ENCODE results near the gene HMCN1.
A peak's percentile ranks its signal among the peaks of the same experiment; 100 is the strongest.
"Not testable (repeated sequence)": the region's sequence is repeated elsewhere in the genome, so short reads cannot be mapped to it uniquely, and the experiment has no call there.

Gene HMCN1

GRCh38 chr1:186149591-186149990 lies 415.4 kb downstream of the HMCN1 start:
- no peak for DNase-seq (ENCODE audit: low read depth, low spot score)

DNA sequence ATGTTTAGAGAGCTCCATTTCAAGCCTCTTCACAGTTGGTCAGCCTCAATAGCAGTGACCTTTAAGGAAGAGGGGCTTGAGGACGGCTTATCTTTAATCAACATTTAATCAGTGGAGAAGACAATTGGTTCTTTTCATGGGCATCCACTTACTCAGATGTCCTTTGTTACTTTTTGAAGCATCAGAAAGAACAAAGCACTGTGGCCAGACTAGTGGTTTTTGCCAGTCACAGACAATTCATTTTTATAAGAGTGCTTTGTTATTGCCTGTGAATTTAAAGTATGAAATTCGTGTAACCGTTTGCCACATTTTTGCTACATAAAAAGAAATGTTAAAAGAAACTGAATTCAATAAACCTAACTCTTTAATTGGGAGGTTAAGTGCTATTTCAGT lies 418.0 kb downstream of the HMCN1 start:
- DNase-seq (ENCODE audit: low read depth, low spot score) = no peak

GRCh38 chr1:186152620-186153239 lies 418.5 kb downstream of the HMCN1 start:
- peak; percentile 31 for DNase-seq (ENCODE audit: low read depth, low spot score)

GRCh38 chr1:186154651-186155050 lies 420.5 kb downstream of the HMCN1 start:
- DNase-seq (ENCODE audit: low read depth, low spot score) = no peak

GRCh38 chr1:186155594-186155993 lies 421.4 kb downstream of the HMCN1 start:
- DNase-seq (ENCODE audit: low read depth, low spot score) = peak; percentile 23

- not testable (repeated sequence) for DNase-seq (ENCODE audit: low read depth, low spot score)
Observed at GRCh38 chr1:186162895-186163294, 428.7 kb downstream of the HMCN1 start.

DNA sequence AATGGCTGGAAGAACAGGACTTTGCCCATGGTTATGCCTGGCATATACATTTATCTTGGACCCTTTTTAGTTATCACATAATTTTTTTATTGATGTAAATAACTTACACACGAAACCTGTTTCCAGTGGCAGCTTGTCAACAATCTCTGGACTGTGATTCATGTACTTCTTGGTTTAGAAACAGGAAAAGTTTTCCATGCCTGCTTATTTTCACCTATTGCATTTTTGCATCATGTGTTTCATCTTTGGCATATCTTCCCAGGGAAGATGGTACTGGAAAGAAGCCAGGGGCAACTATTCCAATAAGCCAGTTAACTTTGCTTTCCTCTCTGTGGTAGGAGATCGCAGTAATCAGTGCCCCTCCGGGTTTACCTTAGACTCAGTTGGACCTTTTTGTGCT lies 430.6 kb downstream of the HMCN1 start:
- DNase-seq (ENCODE audit: low read depth, low spot score) = no peak

- DNase-seq (ENCODE audit: low read depth, low spot score) = no peak
Observed at GRCh38 chr1:186165303-186165702, 431.1 kb downstream of the HMCN1 start.

- DNase-seq (ENCODE audit: low read depth, low spot score) = no peak
Observed at GRCh38 chr1:186167096-186167668, 433.0 kb downstream of the HMCN1 start.

DNA sequence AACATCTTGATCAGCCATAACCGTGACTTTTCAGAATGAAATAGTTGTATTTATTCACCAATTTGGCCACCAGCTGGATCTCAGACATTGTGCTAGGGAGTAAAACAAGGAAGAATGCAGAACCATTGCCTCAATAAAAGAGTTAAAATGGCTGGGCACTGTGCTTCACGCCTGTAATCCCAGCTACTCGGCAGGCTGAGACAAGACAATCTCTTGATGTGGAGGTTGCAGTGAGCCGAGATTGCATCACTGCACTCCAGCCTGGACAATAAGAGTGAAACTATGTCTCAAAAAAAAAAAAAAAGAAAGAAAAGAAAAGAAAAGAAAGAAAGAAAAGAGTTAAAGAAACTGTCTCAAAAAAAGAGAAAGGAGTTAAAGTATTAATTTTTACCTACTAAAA lies 441.4 kb downstream of the HMCN1 start:
- DNase-seq (ENCODE audit: low read depth, low spot score) = no peak

DNA sequence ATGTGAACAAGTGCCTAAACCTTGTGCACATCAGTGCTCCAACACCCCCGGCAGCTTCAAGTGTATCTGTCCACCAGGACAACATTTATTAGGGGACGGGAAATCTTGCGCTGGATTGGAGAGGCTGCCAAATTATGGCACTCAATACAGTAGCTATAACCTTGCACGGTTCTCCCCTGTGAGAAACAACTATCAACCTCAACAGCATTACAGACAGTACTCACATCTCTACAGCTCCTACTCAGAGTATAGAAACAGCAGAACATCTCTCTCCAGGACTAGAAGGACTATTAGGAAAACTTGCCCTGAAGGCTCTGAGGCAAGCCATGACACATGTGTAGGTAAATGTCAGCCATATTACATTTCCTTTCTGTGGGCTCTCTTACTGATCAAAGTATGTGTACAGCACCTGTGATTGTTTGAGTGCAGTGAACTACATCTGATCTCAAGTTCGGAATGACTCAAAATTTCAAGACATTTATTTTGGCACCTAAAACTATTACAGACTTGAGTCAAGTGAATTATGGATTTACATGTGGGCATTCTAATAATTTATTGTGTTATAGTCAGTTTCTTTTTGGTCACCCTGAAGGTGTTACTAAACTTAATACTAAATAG lies 444.3 kb downstream of the HMCN1 start:
- DNase-seq (ENCODE audit: low read depth, low spot score) = no peak

DNA sequence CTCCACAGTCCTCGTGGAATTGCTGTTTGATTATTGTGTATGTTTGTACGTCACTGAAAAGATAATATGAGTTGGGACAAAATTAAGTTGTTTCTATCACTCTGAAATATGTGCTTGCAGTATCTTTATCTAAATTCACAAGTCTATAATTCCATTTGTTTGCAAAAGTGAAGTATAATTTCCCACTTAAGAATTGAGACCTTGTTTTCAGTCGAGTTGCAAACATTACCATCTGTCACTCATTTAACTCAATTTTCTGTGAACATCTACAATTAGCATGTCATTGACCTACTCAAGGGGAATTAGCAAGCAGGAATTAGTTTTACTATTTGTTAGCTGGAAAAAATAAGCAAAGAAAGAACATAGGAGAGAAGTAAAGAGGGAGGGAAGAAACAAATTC lies 445.0 kb downstream of the HMCN1 start:
- DNase-seq (ENCODE audit: low read depth, low spot score) = no peak

DNA sequence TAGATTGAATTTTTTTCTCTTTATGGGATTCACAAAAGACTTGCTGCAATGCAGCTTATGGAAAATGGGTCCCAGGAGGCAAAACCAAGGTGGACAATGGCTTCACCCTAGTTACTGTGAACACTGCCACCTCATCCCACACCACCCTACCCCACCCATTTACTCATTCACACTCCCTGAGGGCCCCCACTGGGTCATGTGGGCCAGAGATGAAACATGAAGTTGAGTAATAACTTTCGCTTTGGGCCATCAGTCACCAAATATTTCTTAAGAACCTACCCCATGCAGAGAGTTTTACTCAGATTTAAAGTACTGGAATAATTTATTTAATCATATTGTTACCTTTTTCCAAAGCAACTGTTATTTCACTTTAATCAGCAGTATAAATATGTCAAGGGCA lies 449.0 kb downstream of the HMCN1 start:
- no peak for DNase-seq (ENCODE audit: low read depth, low spot score)

DNA sequence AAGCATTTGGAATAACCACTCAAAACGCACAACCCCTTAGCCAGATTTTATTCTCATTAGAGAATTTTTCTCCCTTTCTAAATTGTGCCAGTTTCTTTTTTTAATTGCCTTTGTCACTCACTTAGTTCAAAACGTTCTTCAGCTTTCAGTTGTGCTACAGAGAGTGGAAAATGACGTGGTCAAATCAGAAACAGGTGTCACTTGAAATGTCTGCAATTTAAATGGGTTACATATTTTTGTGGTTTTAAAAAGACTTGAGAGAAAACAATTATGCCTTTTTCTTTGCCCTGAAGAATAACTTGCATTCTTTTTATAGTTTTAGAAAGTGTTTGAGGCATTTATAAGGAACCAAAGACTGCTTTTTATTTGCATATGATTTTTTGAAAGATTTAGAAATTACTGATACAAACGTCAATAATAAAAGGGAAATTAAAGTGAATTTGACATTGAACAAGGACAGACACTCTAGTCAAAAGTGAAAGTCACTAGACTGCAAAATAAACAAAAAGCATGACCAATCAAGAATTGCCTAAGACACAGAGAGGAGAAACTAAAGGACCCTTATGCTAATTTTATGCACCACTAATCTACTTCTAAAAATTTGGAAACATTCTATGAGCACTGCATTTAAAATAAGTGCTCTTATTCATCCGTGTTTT lies 449.9 kb downstream of the HMCN1 start:
- no peak for DNase-seq (ENCODE audit: low read depth, low spot score)

GRCh38 chr1:186186251-186186650 lies 452.1 kb downstream of the HMCN1 start:
- DNase-seq (ENCODE audit: low read depth, low spot score) = not testable (repeated sequence)

- no peak for DNase-seq (ENCODE audit: low read depth, low spot score)
Observed at GRCh38 chr1:186187601-186188000, 453.4 kb downstream of the HMCN1 start.

DNA sequence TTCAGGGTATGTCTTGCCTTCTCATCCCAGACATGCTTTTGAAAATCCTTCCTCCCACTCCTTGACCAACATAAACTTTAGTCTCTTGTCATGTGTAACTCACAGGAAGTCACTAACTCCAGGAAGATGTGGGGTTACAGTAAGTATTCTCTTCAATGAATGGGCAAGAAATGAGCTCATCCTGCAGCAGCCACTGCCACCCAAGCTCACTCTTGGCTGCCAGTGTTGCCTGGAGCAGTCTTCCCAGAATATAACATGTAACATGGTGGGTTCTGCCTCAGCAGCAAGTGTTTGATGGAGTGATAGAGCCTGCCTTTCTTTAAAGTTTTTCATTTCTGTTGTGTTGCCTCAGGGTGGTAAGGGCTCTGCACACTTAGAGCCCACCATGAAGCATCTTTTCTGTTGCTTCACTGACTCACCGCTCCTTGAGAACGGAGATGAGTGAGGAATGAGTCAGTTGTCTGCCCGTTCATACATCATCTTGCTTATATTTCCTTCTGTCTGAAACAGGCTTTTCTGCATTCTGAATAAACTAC lies 453.9 kb downstream of the HMCN1 start:
- DNase-seq (ENCODE audit: low read depth, low spot score) = peak; percentile 49

DNA sequence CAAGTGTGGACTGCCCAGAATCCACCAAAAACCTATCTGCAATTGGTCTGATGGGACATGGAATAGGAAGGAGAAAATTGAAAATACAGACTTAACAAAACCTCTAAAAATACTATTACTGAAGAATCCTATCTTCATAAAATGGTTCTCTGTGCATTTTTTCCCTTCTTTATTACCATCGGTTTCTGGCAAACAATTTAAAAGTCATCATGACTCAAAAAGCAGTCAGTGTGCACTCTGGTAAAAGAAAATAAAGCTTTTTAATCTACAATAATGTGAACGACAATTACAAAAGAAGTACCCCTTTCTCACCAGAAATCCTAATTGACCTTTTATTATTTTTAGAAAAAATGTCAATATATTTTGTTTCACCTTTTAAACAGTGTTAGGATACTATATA lies 454.5 kb downstream of the HMCN1 start:
- DNase-seq (ENCODE audit: low read depth, low spot score) = no peak

DNA sequence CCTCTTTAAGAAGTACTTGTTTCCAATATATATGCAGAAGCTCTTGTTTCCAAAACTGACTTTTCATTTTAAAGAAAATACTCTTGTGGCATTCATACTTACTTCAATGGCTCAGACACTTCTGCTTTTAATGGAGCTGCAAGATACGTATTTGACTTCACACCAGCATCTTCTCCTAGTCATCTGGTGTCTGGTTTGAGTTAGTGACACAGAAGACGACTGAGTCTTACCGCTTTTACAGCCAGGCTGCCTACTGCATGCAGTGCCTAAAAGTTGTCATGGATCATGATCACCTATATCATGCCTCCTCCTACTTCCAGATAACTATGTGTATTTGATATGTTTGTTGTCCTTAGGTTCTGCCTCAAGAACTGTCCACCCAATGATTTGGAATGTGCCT lies 455.0 kb downstream of the HMCN1 start:
- no peak for DNase-seq (ENCODE audit: low read depth, low spot score)

DNA sequence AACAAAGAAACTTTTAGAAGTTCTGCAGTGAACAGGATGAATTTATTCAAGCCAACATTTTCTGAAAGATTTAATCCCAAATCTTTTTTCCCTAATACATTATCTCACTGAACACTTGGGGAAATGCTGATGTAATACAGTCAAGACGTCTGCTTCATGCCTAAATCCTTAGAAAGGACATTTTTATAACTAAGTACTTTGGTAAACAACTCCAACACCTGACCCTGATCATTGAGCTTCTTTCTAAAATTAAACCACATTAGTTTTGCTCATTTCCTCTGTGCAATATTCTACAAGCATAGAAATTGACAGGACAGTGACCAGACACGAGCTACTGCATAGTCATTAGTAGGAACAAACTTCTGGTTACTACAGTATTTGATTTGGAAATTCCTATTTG lies 457.3 kb downstream of the HMCN1 start:
- no peak for DNase-seq (ENCODE audit: low read depth, low spot score)

DNA sequence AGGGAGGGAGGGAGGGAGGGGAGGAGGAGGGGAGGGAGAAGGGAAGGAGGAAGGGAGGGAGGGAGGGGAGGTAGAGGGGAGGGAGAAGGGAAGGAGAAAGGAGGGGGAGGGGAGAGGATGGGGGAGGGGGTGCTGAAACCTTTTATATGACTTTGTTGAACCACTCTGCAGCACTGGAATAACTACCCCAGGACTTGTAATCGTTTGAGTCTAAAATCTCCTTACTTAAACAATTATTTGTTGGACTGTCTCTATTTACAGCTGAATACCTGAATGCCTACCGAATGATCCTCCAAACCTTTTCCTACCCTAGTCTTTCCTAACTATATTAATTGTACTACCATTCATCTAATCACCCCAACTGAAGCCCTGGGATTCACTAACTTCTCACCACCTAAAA lies 459.0 kb downstream of the HMCN1 start:
- DNase-seq (ENCODE audit: low read depth, low spot score) = no peak

DNA sequence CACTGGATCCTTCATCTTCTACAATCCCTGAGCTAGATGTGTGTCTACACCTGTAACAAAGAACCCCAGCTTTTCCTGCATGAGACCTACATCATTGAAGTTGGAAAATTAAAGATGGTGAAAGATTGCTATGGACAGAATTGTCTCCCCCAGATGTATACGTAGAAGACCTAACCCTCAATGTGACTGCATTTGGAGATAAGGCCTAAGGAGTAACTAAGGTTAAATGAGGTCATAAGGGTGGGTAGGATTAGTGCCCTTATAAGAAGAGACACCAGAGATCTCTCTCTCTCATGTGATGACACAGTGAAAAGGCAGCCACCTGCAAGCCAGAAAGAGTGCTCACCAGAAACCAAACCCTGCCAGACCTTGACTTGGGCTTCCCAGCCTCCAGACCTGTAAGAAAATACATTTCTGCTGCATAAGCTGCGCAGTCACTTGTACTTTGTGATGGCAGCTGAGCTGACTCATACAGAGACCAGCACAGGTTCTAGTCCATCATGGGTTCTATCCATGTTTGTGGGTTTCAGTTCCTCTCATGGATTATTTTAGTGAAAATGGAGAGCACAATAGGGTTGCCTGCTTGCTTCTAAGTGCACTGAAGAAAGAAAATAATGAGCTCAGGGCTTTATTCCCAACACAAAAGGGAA lies 460.0 kb downstream of the HMCN1 start:
- no peak for DNase-seq (ENCODE audit: low read depth, low spot score)
